Measurements from ENCODE around the gene QARS1. TPM values are rescaled to one million over a fixed set of nuclear protein-coding genes. Genes with fewer than 3 reads are reported as not detected.

Gene QARS1
- total and polyA plus RNA-seq, 2 of the 13 experiments (the other 11 are each of a cell fraction or from before 2014, with no cell fraction given), result 307 to 327 TPM

GRCh38 chr3:49134471-49135265 lies 30.1 kb upstream of the QARS1 start (continued):
- TF ChIP-seq BORCS8-MEF2B (CRISPR knock-in tag; IDR thresholded peaks at IDR 0.05) (no peak), MED13 (CRISPR knock-in tag; IDR thresholded peaks at IDR 0.05) (no peak), ZIK1 (CRISPR knock-in tag; IDR thresholded peaks at IDR 0.05; ENCODE audit: borderline replicate concordance, low read depth) (no peak), SRY (CRISPR knock-in tag; IDR thresholded peaks at IDR 0.05) (no peak), ATF5 (CRISPR knock-in tag; IDR thresholded peaks at IDR 0.05; ENCODE audit: low read depth) (no peak), IKZF4 (CRISPR knock-in tag; IDR thresholded peaks at IDR 0.05; ENCODE audit: borderline replicate concordance, low read depth, not compliant biosample characterization) (no peak), PAF1 (CRISPR knock-in tag; IDR thresholded peaks at IDR 0.05) (no peak), PRDM15 (CRISPR knock-in tag; IDR thresholded peaks at IDR 0.05) (peak; percentile 69; the same call in 1 of the 2 replicates), HNF4A (CRISPR knock-in tag; IDR thresholded peaks at IDR 0.05) (peak; percentile 94), HMG20A (CRISPR knock-in tag; IDR thresholded peaks at IDR 0.05; ENCODE audit: borderline replicate concordance) (no peak), MTF1 (CRISPR knock-in tag; IDR thresholded peaks at IDR 0.05) (no peak), HDAC2 (CRISPR knock-in tag; IDR thresholded peaks at IDR 0.05) (peak; percentile 42; the same call in 1 of the 2 replicates), KLF12 (CRISPR knock-in tag; IDR thresholded peaks at IDR 0.05; ENCODE audit: borderline replicate concordance) (no peak), ZNF672 (CRISPR knock-in tag; IDR thresholded peaks at IDR 0.05) (no peak), MZF1 (CRISPR knock-in tag; IDR thresholded peaks at IDR 0.05; ENCODE audit: borderline replicate concordance) (no peak), ZNF703 (CRISPR knock-in tag; IDR thresholded peaks at IDR 0.05; ENCODE audit: borderline replicate concordance) (0 out of 2 replicates have a peak, but pooled peaks have one; percentile 15), ATF1 (CRISPR knock-in tag; IDR thresholded peaks at IDR 0.05) (no peak), ZNF432 (CRISPR knock-in tag; IDR thresholded peaks at IDR 0.05; ENCODE audit: borderline replicate concordance) (0 out of 2 replicates have a peak, but pooled peaks have one; percentile 57), ZBTB42 (CRISPR knock-in tag; IDR thresholded peaks at IDR 0.05) (no peak)
- TF ChIP-seq, protein P1, sequence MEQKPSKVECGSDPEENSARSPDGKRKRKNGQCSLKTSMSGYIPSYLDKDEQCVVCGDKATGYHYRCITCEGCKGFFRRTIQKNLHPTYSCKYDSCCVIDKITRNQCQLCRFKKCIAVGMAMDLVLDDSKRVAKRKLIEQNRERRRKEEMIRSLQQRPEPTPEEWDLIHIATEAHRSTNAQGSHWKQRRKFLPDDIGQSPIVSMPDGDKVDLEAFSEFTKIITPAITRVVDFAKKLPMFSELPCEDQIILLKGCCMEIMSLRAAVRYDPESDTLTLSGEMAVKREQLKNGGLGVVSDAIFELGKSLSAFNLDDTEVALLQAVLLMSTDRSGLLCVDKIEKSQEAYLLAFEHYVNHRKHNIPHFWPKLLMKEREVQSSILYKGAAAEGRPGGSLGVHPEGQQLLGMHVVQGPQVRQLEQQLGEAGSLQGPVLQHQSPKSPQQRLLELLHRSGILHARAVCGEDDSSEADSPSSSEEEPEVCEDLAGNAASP (CRISPR knock-in tag; IDR thresholded peaks at IDR 0.05; ENCODE audit: borderline replicate concordance), result peak; percentile 74; the same call in 1 of the 2 replicates
